Endothelial cell (in vitro differentiated cells): ENCODE results near the gene AIMP1. TPM values are rescaled to one million over a fixed set of nuclear protein-coding genes. Genes with fewer than 3 reads are reported as not detected.

Experiments used
- DNase-seq: peaks from one replicate; pipeline ENCODE4 v3.0.0; 2021; ENCODE audit warnings: low spot score
- H3K27ac Mint-ChIP-seq: one replicate; pipeline ENCODE4 v1.8.0; 2021; ENCODE audit warnings: mixed read lengths, inconsistent platforms; ENCODE audit not compliant: unreplicated experiment
- H3K27me3 Mint-ChIP-seq: one replicate; pipeline ENCODE4 v1.8.0; 2021; ENCODE audit warnings: mild to moderate bottlenecking, moderate library complexity, mixed read lengths, inconsistent platforms; ENCODE audit not compliant: unreplicated experiment
- H3K36me3 Mint-ChIP-seq: one replicate; pipeline ENCODE4 v1.8.0; 2021; ENCODE audit warnings: mild to moderate bottlenecking, low read depth, mixed read lengths, inconsistent platforms; ENCODE audit not compliant: unreplicated experiment
- H3K4me1 Mint-ChIP-seq: one replicate; pipeline ENCODE4 v1.8.0; 2021; ENCODE audit warnings: mild to moderate bottlenecking, mixed read lengths, inconsistent platforms; ENCODE audit not compliant: unreplicated experiment
- H3K4me3 Mint-ChIP-seq: one replicate; pipeline ENCODE4 v1.8.0; 2021; ENCODE audit warnings: mild to moderate bottlenecking, mixed read lengths, inconsistent platforms; ENCODE audit not compliant: unreplicated experiment
- H3K9me3 Mint-ChIP-seq: one replicate; pipeline ENCODE4 v1.8.0; 2021; ENCODE audit warnings: mixed read lengths, inconsistent platforms; ENCODE audit not compliant: unreplicated experiment
- CTCF ChIP-seq: fragments of 200-600 bp; sonication (generic); IDR thresholded peaks from one replicate; pipeline ENCODE4 v1.5.0; 2021; ENCODE audit warnings: antibody characterized with exemption; ENCODE audit not compliant: unreplicated experiment
- total RNA-seq: library from RNA; stranded (reverse); fragmentation: NEBNext Ultra II Directional; extraction: Animal tissue kit (Norgen Biotek cat#: 25700); gene quantifications from one replicate; pipeline ENCODE4 v1.2.1, GENCODE V29; 2021; ENCODE audit not compliant: unreplicated experiment

The AIMP1 gene
- total RNA-seq, 1 donor from 2014 or later: 25.4 TPM

GRCh38 chr4:106325800-106326199 lies 9.4 kb downstream of the AIMP1 start:
- Mint-ChIP-seq H3K27ac (no peak overlapping the region), H3K4me1 (no peaks in the 10 kb centered on the region), H3K9me3 (no peaks in the 10 kb centered on the region), H3K27me3 (no peaks in the 10 kb centered on the region), H3K36me3 (peaks cover 4% of the 10 kb centered on the region), H3K4me3 (no peak overlapping the region)
- no peak for TF ChIP-seq CTCF
- no peak for DNase-seq

- Mint-ChIP-seq H3K9me3 (no peaks in the 10 kb centered on the region), H3K4me1 (no peaks in the 10 kb centered on the region), H3K4me3 (no peak overlapping the region), H3K27me3 (no peaks in the 10 kb centered on the region), H3K27ac (no peak overlapping the region), H3K36me3 (peaks cover 4% of the 10 kb centered on the region)
- TF ChIP-seq CTCF: peak; percentile 75
- no peak for DNase-seq
Measured at GRCh38 chr4:106329041-106329618, 12.8 kb downstream of the AIMP1 start.

- Mint-ChIP-seq H3K4me1 (no peaks in the 10 kb centered on the region), H3K27ac (no peak overlapping the region)
Measured at GRCh38 chr4:106333186-106333585, 16.8 kb downstream of the AIMP1 start.

GRCh38 chr4:106334741-106335470 lies 18.6 kb downstream of the AIMP1 start:
- Mint-ChIP-seq H3K4me3 (no peak overlapping the region), H3K36me3 (peaks cover 30% of the 10 kb centered on the region)

More at GRCh38 chr4:106333186-106333585, 16.8 kb downstream of the AIMP1 start:
- H3K36me3 Mint-ChIP-seq: peaks cover 20% of the 10 kb centered on the region
- no peak for TF ChIP-seq CTCF
- DNase-seq: no peak
- H3K4me3 Mint-ChIP-seq: no peak overlapping the region
- no peaks in the 10 kb centered on the region for H3K9me3 Mint-ChIP-seq
- H3K27me3 Mint-ChIP-seq: no peaks in the 10 kb centered on the region

More at GRCh38 chr4:106334741-106335470, 18.6 kb downstream of the AIMP1 start:
- TF ChIP-seq CTCF: no peak
- DNase-seq: no peak
- H3K27ac Mint-ChIP-seq: no peak overlapping the region
- no peaks in the 10 kb centered on the region for H3K9me3 Mint-ChIP-seq
- H3K4me1 Mint-ChIP-seq: no peaks in the 10 kb centered on the region
- H3K27me3 Mint-ChIP-seq: no peaks in the 10 kb centered on the region
